ENCODE measurements around the gene CDH19. TPM values are rescaled to one million over a fixed set of nuclear protein-coding genes. Genes with fewer than 3 reads are reported as not detected.

CDH19 gene
- total RNA-seq, 1 donor from 2014 or later, result 2.0 TPM

DNA sequence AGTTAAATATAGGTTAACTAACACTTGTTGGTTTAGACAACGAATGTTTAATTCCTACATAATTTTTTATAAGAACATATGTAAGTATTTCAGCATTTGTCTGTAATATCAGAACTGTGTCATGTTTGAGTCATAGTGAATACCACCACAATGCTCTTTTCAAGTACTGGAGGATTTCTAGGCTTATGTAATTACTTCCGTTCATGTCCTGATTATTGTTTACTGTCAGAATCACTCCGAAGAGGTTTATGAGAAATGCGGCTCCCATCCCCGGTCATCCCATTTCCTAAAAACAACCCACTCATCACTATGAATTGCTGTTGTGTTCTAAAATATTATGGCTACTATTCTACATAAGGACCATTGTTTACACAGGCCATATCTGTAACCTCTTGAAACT, 45.1 kb downstream of the CDH19 start:
- Mint-ChIP-seq H3K9me3 (ENCODE audit: low read depth) (no peaks in the 10 kb centered on the region), H3K27me3 (ENCODE audit: low read depth) (peaks cover 3% of the 10 kb centered on the region), H3K4me1 (ENCODE audit: low read depth) (peaks cover 4% of the 10 kb centered on the region), H3K4me3 (ENCODE audit: unreplicated experiment) (no peak overlapping the region), H3K36me3 (ENCODE audit: low read depth) (no peaks in the 10 kb centered on the region), H3K27ac (ENCODE audit: unreplicated experiment) (no peak overlapping the region)
- TF ChIP-seq, protein P1, sequence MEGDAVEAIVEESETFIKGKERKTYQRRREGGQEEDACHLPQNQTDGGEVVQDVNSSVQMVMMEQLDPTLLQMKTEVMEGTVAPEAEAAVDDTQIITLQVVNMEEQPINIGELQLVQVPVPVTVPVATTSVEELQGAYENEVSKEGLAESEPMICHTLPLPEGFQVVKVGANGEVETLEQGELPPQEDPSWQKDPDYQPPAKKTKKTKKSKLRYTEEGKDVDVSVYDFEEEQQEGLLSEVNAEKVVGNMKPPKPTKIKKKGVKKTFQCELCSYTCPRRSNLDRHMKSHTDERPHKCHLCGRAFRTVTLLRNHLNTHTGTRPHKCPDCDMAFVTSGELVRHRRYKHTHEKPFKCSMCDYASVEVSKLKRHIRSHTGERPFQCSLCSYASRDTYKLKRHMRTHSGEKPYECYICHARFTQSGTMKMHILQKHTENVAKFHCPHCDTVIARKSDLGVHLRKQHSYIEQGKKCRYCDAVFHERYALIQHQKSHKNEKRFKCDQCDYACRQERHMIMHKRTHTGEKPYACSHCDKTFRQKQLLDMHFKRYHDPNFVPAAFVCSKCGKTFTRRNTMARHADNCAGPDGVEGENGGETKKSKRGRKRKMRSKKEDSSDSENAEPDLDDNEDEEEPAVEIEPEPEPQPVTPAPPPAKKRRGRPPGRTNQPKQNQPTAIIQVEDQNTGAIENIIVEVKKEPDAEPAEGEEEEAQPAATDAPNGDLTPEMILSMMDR (IDR thresholded peaks at IDR 0.05), result no peak
- no peak for DNase-seq (ENCODE audit: low spot score)

DNA sequence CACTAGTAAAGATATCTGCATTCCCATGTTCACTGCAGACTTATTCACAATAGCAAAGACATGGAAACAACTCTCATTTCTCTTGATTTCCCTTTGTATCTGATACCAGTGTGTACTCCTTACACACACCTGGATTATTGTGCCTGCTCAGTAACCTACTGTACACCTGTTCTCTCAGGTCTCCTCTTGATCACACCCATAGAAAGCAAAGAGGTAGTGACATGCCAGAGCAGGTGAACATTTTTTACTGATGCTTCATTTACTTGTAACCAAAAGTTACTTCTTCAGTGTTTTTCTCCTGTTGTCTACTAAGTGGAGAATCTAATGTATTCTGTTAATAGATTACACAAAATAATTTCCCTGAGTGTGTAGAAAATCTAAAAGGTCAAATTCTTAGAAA, 46.8 kb downstream of the CDH19 start:
- Mint-ChIP-seq H3K27me3 (ENCODE audit: low read depth) (peaks cover 3% of the 10 kb centered on the region), H3K36me3 (ENCODE audit: low read depth) (no peaks in the 10 kb centered on the region), H3K4me3 (ENCODE audit: unreplicated experiment) (no peak overlapping the region), H3K27ac (ENCODE audit: unreplicated experiment) (no peak overlapping the region), H3K4me1 (ENCODE audit: low read depth) (no peaks in the 10 kb centered on the region), H3K9me3 (ENCODE audit: low read depth) (no peaks in the 10 kb centered on the region)
- TF ChIP-seq, protein P1 (IDR thresholded peaks at IDR 0.05), result no peak
- no peak for DNase-seq (ENCODE audit: low spot score)

DNA sequence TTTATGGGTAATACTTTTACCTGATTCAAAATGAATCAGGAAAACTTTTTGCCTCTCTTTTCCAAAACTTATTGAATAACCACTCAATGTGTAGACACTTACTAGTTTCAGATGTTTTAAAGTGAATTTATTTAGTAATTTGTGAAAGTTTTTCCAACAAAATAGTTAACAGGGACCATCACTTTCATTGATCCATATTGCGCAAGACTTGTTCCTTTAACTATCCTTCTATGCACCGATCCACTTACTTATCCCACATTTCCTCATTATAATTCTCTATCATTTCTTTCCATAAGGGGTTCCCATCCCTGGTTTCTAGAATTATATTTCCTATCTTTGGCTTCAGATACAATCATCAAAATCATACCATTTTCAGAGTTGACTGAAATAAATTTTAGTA, 48.3 kb downstream of the CDH19 start:
- H3K27ac Mint-ChIP-seq (ENCODE audit: unreplicated experiment), result no peak overlapping the region
- no peaks in the 10 kb centered on the region for H3K36me3 Mint-ChIP-seq (ENCODE audit: low read depth)
- DNase-seq (ENCODE audit: low spot score), result no peak
- TF ChIP-seq, protein P1 (IDR thresholded peaks at IDR 0.05), result no peak
- no peaks in the 10 kb centered on the region for H3K9me3 Mint-ChIP-seq (ENCODE audit: low read depth)
- no peaks in the 10 kb centered on the region for H3K4me1 Mint-ChIP-seq (ENCODE audit: low read depth)
- no peak overlapping the region for H3K4me3 Mint-ChIP-seq (ENCODE audit: unreplicated experiment)
- peaks cover 3% of the 10 kb centered on the region for H3K27me3 Mint-ChIP-seq (ENCODE audit: low read depth)

DNA sequence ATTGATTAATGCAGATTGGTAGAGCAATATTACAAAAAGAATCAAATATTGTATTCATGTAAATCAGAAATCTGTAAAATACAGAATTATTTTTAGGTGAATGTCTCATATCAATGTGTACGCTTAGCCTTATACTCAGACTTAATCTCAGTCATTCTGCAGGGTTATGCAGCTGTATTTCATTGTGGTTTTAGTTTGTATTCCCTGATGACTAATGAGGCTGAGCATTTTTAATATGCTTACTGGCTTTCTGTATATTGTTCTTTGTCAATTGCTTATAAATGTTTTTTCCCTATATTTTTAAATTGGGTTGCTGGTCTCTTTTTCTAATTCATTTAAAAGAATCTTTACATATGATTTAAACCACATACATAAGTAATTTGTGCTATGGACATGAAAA, 50.1 kb downstream of the CDH19 start:
- no peak overlapping the region for H3K4me3 Mint-ChIP-seq (ENCODE audit: unreplicated experiment)
- H3K4me1 Mint-ChIP-seq (ENCODE audit: low read depth), result no peaks in the 10 kb centered on the region
- H3K27ac Mint-ChIP-seq (ENCODE audit: unreplicated experiment), result no peak overlapping the region
- no peaks in the 10 kb centered on the region for H3K9me3 Mint-ChIP-seq (ENCODE audit: low read depth)
- TF ChIP-seq, protein P1 (IDR thresholded peaks at IDR 0.05), result no peak
- H3K27me3 Mint-ChIP-seq (ENCODE audit: low read depth), result peaks cover 1% of the 10 kb centered on the region
- no peaks in the 10 kb centered on the region for H3K36me3 Mint-ChIP-seq (ENCODE audit: low read depth)
- no peak for DNase-seq (ENCODE audit: low spot score)

DNA sequence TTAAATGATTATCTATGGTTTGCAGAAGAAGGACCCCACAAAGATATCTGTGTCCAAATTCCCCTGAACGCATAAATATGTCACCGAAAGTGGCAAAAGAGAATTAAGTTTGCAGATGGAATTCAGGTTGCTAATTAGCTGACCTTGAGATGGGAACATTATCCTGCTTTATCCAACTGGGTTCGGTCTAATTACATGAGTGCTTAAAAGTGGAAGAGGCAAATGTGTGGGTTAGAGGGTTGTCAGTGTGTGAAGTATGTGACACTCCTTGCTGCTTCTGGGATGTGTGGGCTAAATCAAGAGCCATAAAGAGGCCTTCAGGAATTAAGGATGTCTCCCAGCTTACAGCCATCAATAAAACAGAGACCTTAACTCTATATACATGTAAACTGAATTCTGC, 53.5 kb downstream of the CDH19 start:
- Mint-ChIP-seq H3K4me1 (ENCODE audit: low read depth) (no peaks in the 10 kb centered on the region), H3K36me3 (ENCODE audit: low read depth) (no peaks in the 10 kb centered on the region), H3K27me3 (ENCODE audit: low read depth) (peaks cover 5% of the 10 kb centered on the region), H3K4me3 (ENCODE audit: unreplicated experiment) (no peak overlapping the region), H3K9me3 (ENCODE audit: low read depth) (no peaks in the 10 kb centered on the region), H3K27ac (ENCODE audit: unreplicated experiment) (no peak overlapping the region)
- no peak for DNase-seq (ENCODE audit: low spot score)
- TF ChIP-seq, protein P1 (IDR thresholded peaks at IDR 0.05), result no peak
